Activated B cell treated with CpG ODN at 0.5 μM for 24 hours (primary cell): ENCODE data around the gene CTAGE6. TPM values are rescaled to one million over a fixed set of nuclear protein-coding genes. Genes with fewer than 3 reads are reported as not detected.
"Not testable (repeated sequence)": the region's sequence is repeated elsewhere in the genome, so short reads cannot be mapped to it uniquely, and the experiment has no call there.

Source experiments
- ATAC-seq: fragments of 200-7000 bp; cut with Tn5 transposase; one replicate; pipeline ENCODE4 v1.10.0; 2021; ENCODE audit warnings: low read depth, mild to moderate bottlenecking, moderate library complexity
- CTCF ChIA-PET: fragments of 350-600 bp; sonication (Branson Sonifier 250); formaldehyde crosslinking; loops from one replicate; lab custom pipeline; 2021; ENCODE audit warnings: antibody characterized with exemption; lab: Charles Lee
- POLR2A ChIA-PET: fragments of 350-600 bp; sonication (Branson Sonifier 250); formaldehyde crosslinking; loops from one replicate; lab custom pipeline; 2021; ENCODE audit warnings: antibody characterized with exemption; lab: Charles Lee
- DNase-seq: peaks from one replicate; pipeline ENCODE4 v3.0.0; 2022
- H3K27ac Mint-ChIP-seq: one replicate; pipeline ENCODE4 v1.8.0; 2020; ENCODE audit warnings: mixed read lengths
- H3K27me3 Mint-ChIP-seq: one replicate; pipeline ENCODE4 v1.8.0; 2021; ENCODE audit warnings: mixed read lengths
- H3K36me3 Mint-ChIP-seq: one replicate; pipeline ENCODE4 v1.8.0; 2021; ENCODE audit warnings: low read depth, mixed read lengths
- H3K4me1 Mint-ChIP-seq: one replicate; pipeline ENCODE4 v1.8.0; 2021; ENCODE audit warnings: mixed read lengths
- H3K4me3 Mint-ChIP-seq: one replicate; pipeline ENCODE4 v1.8.0; 2020; ENCODE audit warnings: mild to moderate bottlenecking, mixed read lengths
- H3K9me3 Mint-ChIP-seq: one replicate; pipeline ENCODE4 v1.8.0; 2020; ENCODE audit warnings: mixed read lengths
- intact Hi-C: fragments of 100-400 bp; cut with micrococcal nuclease; formaldehyde crosslinking; loops from one replicate; pipeline ENCODE4 v1.15.1; 2024
- total RNA-seq: library from RNA; stranded (reverse); gene quantifications from 2 replicates; pipeline ENCODE4 v1.2.3, GENCODE V29; 2022

Gene CTAGE6, protein sequence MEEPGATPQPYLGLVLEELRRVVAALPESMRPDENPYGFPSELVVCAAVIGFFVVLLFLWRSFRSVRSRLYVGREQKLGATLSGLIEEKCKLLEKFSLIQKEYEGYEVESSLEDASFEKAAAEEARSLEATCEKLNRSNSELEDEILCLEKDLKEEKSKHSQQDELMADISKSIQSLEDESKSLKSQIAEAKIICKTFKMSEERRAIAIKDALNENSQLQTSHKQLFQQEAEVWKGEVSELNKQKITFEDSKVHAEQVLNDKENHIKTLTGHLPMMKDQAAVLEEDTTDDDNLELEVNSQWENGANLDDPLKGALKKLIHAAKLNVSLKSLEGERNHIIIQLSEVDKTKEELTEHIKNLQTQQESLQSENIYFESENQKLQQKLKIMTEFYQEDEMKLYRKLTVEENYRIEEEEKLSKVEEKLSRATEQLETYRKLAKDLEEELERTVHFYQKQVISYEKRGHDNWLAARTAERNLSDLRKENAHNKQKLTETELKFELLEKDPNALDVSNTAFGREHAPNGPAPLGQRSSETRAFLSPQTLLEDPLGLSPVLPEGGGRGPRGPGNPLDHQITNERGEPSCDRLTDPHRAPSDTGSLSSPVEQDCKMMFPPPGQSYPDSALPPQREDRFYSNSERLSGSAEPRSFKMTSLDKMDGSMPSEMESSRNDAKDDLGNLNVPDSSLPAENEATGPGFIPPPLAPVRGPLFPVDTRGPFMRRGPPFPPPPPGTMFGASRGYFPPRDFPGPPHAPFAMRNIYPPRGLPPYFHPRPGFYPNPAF
- 1.0 and 2.2 TPM in 2 replicates for total RNA-seq

DNA sequence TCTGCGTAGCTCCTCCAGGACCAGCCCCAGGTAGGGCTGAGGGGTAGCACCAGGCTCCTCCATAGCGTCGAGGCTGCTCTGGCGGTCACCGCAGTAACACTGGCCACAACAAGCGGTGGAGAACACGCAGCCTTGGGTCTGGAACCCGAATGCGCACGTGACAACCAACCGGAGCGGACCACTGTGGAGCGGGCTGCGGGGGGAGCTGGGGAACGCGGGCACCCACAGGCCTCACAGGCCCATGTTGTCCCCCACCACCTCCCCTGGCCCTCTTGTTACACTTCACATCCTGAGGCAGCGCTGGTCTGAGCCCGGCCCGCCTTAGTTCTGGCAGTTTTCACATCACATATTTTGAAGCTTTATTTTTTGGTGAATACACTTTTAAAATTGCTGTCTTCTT lies at the start of gene CTAGE6:
Gene CTAGE6, minus strand, starts transcription at position 101 of the 400 bp plus-strand sequence. Its CDS starts 38 bp downstream, at position 63.
- CTCF ChIA-PET, H3K4me3 Mint-ChIP-seq, H3K27me3 Mint-ChIP-seq, H3K36me3 Mint-ChIP-seq, intact Hi-C loops, H3K9me3 Mint-ChIP-seq, DNase-seq, ATAC-seq, POLR2A ChIA-PET, H3K27ac Mint-ChIP-seq, H3K4me1 Mint-ChIP-seq: not testable (repeated sequence)

DNA sequence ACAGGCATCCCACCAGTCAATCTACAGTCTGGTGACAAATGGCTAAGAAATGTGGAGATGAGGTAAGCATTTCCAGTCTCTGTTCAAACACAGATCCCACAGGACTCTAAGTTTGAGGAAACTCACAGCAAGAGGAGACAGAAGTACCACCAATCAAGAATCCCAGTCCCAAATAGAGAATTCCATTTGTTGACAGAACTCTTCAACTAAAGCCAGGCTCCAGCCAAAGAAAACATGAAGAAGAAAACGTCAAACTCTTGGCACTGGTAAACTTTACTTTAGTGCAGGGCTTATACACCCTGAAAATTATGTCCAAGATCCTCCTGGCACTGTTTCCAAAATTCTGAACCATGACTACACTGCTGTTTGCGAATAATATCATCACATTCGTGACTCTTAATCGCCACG lies 49.2 kb upstream of the CTAGE6 start:
- H3K4me3 Mint-ChIP-seq, CTCF ChIA-PET, H3K4me1 Mint-ChIP-seq, H3K36me3 Mint-ChIP-seq, H3K27me3 Mint-ChIP-seq, DNase-seq, H3K27ac Mint-ChIP-seq, ATAC-seq, H3K9me3 Mint-ChIP-seq, intact Hi-C loops, POLR2A ChIA-PET: not testable (repeated sequence)

DNA sequence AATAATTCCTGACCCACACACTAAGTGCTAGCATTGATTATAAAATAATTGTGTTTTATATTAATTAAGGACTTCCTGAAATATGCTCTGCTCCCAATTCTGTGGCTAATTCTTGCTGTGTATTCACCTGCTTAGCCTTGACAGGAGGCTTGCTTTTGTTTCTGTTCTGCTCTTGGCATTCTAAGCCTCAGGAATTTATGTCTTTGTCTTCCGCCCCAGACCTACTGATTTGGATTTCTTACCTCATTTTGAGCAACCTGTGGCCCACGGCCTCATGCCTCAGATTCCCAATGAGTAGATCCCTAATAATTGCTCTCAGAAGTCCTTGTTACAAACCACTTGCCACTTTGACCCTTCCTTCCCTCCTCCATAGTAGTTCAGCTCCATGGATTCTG lies 40.4 kb upstream of the CTAGE6 start:
- H3K9me3 Mint-ChIP-seq, intact Hi-C loops, H3K27me3 Mint-ChIP-seq, DNase-seq, H3K4me3 Mint-ChIP-seq, ATAC-seq, POLR2A ChIA-PET, H3K4me1 Mint-ChIP-seq, H3K27ac Mint-ChIP-seq, H3K36me3 Mint-ChIP-seq, CTCF ChIA-PET: not testable (repeated sequence)

DNA sequence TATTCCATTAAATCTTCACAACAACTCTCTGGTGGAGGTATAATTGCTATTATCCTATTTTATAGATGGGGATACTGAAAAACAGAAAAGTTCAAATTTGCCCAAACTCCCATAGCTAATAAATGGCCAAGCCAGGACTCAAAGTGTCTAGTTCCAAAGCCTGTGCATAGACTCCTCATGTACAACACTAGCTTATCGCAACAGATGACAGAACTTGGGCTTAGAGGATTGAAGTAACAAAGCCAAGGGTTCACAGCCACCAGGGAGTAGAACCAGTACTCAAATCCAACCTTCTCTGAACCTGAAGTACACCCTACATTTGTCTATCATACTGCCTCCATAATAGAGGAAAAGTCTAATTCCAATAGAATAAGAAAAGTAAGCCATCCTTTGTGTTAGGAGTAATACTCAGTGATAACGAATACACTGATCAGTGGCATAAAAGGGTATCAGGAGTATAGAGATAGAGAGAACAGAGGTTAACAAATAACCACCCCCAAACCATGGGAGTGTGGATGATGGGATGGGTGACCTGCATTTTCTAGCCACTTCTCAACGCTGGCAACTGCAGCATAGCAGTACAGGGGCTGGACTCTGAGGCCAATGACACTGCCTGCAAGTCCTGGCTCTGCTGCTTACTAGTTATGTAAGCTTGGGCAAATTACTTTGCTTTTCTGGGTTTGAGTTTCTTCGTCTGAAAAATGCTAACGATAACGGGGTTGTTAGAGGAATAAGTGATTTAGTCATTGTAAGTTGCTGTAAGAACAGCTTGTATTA lies 39.8 kb upstream of the CTAGE6 start:
- H3K27me3 Mint-ChIP-seq, intact Hi-C loops, H3K4me1 Mint-ChIP-seq, ATAC-seq, POLR2A ChIA-PET, H3K4me3 Mint-ChIP-seq, DNase-seq, H3K27ac Mint-ChIP-seq, CTCF ChIA-PET, H3K9me3 Mint-ChIP-seq, H3K36me3 Mint-ChIP-seq: not testable (repeated sequence)

DNA sequence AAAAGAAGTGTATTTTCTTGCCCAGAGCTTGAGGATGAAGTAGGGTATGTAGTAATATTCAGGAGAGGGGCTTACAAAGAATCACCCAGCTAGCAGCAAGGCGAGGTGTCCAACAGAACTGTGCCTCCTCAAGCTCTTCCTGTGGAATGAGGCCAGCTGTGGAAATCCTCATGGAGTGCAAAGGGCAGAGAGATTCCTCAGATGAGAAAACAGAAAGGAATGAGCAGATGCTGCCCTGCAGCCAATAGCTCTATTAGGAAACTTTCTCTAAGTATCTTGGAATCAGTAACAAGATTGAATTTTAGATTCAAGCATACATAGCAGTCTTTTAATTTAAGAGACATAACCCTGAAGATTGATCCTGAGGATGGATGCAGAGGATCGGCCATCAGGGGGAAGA lies 38.2 kb upstream of the CTAGE6 start:
- H3K4me3 Mint-ChIP-seq, H3K9me3 Mint-ChIP-seq, H3K27ac Mint-ChIP-seq, H3K36me3 Mint-ChIP-seq, DNase-seq, intact Hi-C loops, CTCF ChIA-PET, H3K27me3 Mint-ChIP-seq, H3K4me1 Mint-ChIP-seq, ATAC-seq, POLR2A ChIA-PET: not testable (repeated sequence)

DNA sequence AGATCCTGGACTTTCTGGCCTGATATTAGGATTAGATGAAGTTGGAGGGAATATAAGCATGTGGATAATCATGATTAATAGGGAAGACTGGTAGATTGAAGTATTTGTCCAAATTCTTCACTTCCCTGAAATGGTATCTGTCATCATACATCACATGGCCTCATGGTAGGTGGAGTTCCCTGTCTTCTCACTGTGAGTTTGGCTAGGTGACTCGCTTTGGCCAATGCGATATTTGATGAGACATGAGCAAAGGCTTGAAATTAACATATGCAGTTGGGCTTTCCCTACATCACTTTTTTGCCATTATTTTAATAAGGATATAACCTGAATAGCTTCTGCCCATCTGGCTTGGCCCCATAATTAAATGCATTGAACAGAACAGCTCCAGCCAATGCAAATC lies 35.1 kb upstream of the CTAGE6 start:
- ATAC-seq, H3K4me1 Mint-ChIP-seq, H3K9me3 Mint-ChIP-seq, intact Hi-C loops, DNase-seq, POLR2A ChIA-PET, CTCF ChIA-PET, H3K27ac Mint-ChIP-seq, H3K27me3 Mint-ChIP-seq, H3K4me3 Mint-ChIP-seq, H3K36me3 Mint-ChIP-seq: not testable (repeated sequence)

DNA sequence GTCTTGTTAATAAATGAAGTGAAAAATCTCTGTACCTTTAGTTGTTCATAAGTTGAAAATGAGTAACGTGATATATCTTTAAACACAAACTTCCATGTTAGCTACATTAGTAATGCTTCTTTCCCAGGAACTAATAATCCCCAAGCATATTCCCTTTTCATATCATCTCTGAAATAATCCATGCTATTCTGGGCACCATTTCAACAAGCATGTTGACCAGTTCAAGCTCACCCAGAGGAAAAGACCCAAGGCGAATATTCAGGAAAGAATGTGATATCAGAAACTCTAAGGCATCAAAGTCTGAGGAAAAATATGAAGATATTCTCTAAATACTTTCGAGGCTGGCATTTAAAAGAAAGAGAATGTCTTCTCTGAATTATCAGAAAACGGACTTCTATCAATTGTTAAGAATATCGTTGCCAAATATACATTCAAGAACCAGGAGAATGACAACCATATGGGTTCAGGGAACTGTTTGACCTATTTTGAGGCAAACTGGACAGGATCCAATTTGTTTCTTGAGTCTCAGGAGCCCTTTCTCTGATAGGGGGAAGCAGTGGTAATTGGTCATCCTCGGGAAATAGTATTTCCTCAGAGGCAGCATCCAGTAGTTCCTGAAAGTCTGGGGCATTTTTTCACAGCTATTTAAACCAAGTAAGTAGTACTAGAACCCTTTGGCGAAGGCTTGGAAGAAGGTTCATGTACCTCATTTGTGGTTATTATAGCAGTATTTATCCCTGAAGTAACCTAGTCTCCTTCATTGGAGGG lies 28.1 kb upstream of the CTAGE6 start:
- CTCF ChIA-PET, H3K27ac Mint-ChIP-seq, intact Hi-C loops, H3K9me3 Mint-ChIP-seq, ATAC-seq, H3K27me3 Mint-ChIP-seq, H3K4me3 Mint-ChIP-seq, POLR2A ChIA-PET, H3K4me1 Mint-ChIP-seq, DNase-seq, H3K36me3 Mint-ChIP-seq: not testable (repeated sequence)

DNA sequence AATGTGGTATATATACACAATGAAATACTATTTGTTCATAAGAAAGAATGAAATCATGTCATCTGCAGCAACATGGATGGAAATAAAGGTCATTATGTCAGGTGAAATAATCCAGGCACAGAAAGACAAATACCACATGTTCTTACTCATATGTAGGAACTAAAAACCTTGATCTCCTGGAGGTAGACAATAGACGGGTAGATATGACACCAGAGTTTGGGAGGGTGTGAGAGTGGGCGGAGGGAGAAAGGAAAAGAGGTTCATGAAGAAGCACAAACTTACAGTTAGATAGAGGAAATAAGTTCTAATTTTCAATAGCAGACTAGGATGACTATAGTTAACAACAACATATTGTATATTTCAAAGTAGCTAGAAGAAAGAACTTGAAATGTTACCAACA lies 22.1 kb upstream of the CTAGE6 start:
- CTCF ChIA-PET, H3K27me3 Mint-ChIP-seq, DNase-seq, H3K36me3 Mint-ChIP-seq, H3K4me1 Mint-ChIP-seq, H3K4me3 Mint-ChIP-seq, intact Hi-C loops, H3K27ac Mint-ChIP-seq, ATAC-seq, H3K9me3 Mint-ChIP-seq, POLR2A ChIA-PET: not testable (repeated sequence)

DNA sequence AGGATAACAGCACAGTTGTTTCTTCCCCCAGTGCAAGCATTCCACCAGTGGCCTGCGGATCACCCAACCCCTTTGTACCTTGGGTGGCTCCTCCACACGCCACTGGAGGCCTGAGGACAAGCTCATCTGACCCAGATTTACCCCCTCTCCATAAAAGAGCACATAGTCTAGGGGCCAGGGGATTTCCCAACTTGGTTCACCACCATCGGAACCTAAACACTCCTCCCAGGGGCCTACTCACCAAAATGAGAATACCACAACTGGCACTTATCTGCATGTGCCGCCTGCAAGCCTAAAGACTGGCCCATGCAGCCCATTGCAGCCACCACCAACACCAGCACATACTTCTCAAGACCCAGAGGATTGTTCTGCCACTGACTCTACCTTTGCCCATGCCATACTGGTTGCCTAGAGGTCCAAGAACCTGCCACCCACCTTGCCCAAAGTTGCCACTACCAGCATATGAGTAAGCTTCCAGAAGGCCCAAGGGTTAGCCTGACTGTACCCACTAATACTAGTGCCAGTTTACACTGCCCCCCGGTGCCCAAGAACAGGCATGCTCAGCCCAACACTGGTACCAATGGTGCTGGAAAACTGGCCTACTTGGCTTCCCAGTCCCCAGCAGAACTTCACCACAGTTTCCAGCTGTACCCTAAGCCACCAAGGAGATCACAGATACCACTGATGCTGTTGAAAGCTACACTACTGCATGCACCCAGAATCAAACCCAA lies 15.4 kb upstream of the CTAGE6 start:
- H3K27ac Mint-ChIP-seq, POLR2A ChIA-PET, CTCF ChIA-PET, intact Hi-C loops, ATAC-seq, H3K9me3 Mint-ChIP-seq, DNase-seq, H3K4me3 Mint-ChIP-seq, H3K36me3 Mint-ChIP-seq, H3K27me3 Mint-ChIP-seq, H3K4me1 Mint-ChIP-seq: not testable (repeated sequence)

DNA sequence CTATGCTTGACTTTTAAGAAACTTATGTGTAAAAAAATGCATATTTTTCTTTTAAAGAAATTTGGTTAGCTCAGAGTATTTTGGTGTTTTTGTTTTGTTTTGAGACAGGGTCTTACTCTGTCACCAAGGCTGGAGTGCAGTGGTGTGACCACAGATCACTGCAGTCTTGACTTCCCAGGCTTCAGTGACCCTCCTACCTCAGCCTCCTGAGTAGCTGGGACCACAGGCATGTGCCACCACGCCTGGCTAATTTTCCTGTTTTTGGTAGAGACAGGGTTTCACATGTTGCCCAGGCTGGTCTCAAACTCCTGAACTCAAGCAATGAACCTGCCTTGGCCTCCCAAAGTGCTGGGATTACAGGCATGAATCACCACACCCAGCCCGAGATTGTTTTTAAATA lies 10.0 kb upstream of the CTAGE6 start:
- H3K36me3 Mint-ChIP-seq, CTCF ChIA-PET, H3K27me3 Mint-ChIP-seq, intact Hi-C loops, H3K27ac Mint-ChIP-seq, DNase-seq, H3K4me1 Mint-ChIP-seq, ATAC-seq, H3K9me3 Mint-ChIP-seq, H3K4me3 Mint-ChIP-seq, POLR2A ChIA-PET: not testable (repeated sequence)

DNA sequence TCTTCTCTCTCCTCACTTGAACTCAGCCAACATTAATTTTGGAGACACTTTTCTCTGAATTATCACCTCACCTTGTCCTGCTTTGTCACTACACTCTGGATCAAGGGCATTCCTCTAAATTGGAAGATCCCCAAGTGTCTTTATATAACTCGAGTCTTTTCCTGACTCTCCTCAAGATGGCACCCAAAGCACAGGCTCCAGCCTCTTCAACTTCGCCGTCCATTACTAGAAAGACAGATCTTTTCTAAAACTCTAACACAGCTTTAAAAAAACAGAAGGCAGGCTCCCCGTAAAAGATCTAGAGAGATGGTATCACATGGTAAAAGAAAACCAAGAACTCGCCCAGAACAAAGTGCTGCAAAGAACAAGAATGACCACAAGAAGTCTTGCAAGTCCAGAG lies 8.2 kb upstream of the CTAGE6 start:
- POLR2A ChIA-PET, H3K4me3 Mint-ChIP-seq, H3K4me1 Mint-ChIP-seq, H3K27ac Mint-ChIP-seq, H3K27me3 Mint-ChIP-seq, ATAC-seq, intact Hi-C loops, DNase-seq, H3K36me3 Mint-ChIP-seq, H3K9me3 Mint-ChIP-seq, CTCF ChIA-PET: not testable (repeated sequence)
